Germinal center (tissue), 1 donor: ENCODE results near the gene FMO1.
"Not testable (repeated sequence)": the region's sequence is repeated elsewhere in the genome, so short reads cannot be mapped to it uniquely, and the experiment has no call there.

Source experiments
- DNase-seq: peaks from one replicate; pipeline ENCODE4 v3.0.0; 2012; ENCODE audit warnings: mixed read lengths, low spot score

Gene FMO1

DNA sequence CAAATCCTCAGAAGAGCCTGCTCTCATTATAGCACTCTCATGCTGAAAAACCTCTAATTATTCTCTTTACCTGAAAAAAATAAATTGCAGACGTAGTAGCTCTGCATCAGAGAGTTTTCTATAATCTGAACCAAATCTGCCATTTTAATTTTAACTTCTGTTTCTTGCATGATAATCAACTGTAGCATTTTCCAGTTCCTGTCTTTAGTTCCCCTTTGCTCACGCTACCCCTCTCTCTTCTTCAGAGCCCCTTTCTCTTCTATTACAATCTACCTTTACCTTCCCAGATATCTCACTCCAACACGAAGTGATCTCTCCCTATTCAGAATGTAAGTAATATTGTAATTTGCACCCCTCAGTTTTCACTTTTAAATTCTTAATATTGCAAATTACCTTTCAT, 31.4 kb downstream of the FMO1 start:
- peak; percentile 24 for DNase-seq

DNA sequence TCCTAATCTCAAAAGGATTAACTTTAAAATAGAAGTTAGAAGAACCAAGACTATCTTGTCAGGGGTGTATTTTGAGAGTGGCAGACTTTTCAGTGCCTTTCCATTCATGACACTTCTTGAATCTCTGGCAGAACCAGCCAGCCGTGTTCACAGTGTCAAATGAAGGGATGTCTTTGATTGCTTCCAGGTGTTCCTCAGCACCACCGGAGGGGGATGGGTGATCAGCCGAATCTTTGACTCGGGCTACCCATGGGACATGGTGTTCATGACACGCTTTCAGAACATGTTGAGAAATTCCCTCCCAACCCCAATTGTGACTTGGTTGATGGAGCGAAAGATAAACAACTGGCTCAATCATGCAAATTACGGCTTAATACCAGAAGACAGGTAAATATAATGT, 32.3 kb downstream of the FMO1 start:
- DNase-seq: peak; percentile 33

DNA sequence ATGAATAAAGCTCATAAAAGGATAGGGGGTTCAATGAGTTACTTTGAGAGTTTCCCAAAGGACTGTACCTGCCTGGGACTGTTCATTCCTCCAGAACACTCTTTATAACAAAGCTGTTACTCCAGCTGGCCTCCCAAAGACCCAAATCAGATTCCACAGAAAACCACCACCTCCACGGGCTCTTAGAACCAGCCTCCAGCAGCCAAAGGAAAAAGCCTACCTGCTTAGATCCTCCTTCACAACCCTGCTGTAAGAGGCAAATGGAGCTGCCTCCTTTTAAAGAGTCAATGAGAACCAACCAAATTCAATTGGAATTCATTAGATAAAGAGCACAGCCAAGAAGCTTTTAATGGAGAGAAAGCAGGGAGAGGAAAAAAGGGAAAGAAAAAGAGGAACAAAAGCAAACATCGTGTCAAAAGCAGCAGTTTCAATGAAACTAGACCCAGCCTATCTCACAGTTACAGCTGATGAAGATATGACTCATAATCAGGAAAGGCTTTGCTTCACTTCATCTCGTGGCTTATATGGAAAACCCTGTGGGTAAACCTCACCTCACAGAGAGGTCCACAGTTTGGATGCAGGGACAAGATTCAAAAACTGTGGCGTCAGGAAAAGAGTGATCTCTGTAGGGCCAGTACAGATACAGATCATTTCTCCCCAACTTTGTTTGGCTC, 37.9 kb downstream of the FMO1 start:
- DNase-seq: no peak

DNA sequence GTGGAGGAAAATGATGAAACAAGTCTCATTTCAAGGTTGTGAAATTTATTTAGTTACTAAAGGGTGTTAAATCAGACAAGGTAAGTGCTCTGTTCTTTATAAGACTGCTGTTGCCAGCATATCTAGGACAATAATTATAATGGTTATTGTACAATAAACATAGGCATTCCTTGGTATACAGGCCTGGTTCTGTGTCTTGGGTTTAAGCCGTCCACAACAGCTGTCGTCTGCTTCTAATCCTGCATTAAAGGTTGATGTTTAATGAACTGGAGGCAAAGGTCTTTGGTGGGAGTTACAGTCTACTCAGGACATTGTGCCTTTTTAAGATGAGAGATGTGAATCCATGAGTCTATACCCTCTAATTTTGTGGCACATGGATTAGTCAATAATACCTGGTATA, 42.3 kb downstream of the FMO1 start:
- DNase-seq: no peak

DNA sequence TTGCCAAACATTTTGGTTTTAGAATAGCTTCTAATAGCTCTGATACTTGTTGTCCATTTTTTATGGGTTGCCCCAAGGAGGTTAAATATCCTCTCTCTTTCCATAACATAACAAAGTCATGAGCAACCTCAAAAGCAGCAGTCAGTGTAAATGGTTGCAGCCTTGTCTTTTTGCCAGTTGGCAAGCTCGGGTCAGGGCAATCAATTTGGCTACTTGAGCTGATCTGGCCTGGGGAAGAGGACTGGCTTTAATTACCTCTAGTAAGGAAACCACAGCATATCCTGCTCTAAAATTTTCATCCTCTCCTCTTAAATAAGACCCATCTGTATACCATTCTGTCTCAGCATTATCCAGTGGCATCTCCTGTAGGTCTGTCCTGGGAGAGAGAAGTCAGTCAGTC, 44.5 kb downstream of the FMO1 start:
- DNase-seq: no peak

DNA sequence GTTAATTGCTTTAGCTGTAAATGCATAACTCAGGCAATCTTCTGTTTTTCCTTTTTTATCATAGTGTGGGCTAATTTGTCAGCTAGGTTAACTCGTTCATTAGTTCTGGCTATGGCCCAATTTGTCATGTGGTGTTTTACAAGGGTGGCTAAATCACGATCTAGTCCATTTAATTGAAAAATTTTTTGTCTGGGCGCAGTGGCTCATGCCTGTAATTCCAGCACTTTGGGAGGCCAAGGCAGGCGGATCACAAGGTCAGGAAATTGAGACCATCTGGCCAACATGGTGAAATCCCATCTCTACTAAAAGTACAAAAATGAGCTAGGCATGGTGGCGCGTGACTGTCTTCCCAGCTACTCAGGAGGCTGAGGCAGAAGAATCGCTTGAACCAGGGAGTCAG, 47.1 kb downstream of the FMO1 start:
- not testable (repeated sequence) for DNase-seq

DNA sequence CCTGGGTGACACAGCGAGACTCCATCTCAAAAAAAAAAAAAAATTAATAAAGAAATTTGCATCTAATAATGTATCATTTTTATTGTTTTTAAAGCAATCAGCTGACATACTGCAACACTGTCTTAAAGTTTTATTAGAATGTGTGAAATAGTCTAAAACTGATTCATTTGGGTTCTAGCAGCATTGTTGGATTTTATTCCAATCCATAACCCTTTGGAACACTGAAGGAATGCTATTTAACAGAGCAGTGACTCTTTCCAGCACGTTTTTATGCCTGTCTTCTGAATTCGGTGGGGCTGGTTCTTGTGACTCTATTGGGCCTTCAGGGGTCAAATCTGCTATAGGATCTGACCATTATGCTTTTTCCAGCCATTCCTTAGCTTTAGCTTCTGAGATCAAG, 47.5 kb downstream of the FMO1 start:
- DNase-seq: no peak

DNA sequence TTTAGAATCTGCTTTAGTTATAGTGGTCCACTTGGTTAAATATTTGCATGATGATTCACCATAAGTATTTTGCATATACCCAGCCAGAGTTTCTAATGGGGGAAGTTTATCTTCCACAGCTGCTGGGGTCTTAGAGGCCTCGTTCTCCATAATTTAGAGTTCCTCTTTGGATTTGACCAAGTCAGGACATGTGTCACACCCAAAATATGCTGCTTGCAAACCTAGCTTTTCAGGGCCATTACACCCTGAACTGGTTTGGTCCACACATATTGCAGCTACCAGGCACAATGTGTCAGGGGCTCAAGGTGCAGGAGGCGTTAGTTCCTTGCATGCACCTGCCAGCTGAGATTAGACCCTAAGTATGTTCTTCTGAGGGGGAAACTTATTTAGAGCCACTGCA, 48.6 kb downstream of the FMO1 start:
- DNase-seq: no peak

DNA sequence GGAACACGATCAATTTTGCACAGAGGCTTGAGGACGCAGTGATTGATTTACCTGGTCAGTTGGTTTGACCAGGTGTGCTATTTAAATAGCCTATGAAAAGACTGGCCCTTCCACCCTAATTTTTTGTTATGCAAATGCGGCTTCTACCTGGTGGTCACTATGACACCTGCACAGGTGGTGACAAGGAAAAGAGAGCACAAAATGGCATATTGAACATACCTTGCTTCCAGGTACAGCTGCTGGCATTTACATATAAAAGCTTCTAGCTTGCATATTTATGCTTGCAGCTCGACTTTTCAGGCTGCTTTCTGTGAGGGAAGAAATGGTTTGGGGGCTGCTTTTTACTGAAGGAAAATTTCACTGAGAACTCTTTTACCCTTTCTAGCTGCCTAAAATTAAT, 50.4 kb downstream of the FMO1 start:
- DNase-seq: no peak

DNA sequence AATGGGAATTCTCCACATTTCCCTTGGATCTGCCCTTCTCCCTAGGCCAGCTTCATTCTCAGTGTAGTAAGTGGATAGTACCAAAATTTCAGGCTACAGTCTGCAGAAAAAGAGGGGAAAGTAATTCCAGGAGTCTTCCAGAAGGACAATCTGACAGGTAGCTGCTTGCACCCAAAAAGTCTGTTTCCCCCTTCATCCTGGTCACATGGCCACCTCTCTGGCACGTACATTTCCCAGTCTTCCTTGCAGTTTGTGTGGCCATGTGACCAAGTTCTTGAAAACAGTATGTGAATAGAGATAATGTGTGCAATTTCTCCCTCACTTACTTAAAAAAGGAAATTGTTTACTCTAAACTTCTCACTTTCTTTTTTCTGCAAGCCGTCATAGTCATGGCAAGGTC, 51.0 kb downstream of the FMO1 start:
- no peak for DNase-seq

DNA sequence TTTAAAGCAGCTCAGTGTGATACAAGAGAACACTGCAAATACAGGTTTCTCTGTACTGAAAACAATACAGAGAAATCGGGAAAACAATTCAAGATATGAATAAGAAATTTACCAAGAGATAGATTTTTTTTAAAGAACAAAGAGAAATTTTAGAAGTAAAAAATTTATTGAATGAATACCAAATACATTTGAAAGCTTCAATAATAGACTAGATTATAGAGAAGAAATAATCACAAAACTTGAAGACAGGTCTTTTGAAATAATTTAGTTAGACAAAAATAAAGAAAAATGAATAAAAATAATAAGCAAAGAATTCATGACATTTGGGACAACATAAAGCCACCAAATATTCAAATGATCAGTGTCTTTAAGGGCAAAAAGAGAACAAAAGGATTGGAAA, 52.1 kb downstream of the FMO1 start:
- no peak for DNase-seq

DNA sequence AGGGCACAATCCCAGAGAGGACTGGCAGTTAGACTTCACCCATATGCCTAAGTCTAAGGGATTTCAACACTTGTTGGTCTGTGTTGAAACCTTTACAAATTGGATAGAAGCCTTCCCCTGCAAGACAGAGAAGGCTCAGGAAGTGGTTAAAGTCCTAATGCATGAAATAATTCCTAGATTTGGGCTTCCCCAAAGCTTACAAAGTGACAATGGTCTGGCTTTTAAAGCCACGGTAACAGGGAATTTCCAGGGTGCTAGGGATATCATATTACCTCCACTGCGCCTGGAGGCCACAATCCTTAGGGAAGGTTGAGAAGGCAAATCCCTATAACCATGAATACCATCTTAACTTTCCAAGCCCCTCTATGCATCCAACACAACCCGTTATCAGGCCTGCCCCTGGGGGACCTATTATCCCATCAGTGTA, 62.4 kb downstream of the FMO1 start:
- DNase-seq: no peak

DNA sequence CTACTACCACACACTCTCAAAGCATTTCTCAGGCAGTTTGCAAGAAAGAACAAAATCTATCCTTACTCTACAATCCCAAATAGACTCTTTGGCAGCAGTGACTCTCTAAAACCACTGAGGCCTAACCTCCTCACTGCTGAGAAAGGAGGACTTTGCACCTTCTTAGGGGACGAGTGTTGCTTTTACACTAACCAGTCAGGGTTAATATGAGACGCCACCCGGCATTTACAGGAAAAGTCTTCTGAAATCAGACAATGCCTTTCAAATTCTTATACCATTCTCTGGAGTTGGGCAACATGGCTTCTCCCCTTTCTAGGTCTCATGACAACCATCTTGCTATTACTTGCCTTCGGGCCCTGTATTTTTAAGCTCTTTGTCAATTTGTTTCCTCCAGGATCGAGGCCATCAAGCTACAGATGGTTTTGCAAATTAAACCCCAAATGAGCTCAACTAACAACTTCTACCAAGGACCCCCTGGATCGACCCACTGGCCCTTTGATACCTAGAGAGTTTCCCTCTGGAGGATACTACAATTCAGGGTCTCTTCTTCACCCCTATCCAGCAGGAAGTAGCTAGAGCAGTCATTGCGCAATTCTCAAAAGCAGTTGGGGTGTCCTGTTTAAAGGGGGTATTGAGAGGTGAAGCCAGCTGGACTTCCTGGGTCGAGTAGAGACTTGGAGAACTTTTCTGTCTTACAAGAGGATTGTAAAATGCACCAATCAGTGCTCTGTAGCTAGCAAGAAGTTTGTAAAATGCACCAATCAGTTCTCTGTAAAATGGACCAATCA, 63.7 kb downstream of the FMO1 start:
- DNase-seq: no peak

DNA sequence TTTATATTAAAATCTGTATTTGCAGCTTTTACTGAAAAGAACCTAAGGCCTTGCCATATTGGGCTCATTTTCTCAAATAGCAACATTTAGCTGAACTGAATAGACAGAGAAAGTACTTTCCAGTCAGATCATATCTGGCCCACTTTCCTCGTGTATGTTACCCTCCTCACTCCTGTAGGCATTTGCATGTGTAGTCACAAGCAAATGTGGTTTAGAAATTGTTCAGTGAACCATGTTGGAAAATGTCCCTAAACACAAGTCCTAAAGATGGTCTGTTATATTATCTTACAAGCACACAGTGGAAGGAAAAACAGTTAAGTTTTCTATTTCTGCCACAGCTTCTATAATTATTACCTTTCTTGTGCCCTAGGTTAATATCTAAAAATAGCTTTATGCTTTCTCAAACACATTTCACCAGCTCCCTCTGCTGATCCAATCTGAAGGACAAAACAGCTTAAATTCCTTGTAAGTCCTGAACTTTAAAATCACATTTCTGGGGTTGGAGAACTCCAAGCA, 65.1 kb downstream of the FMO1 start:
- peak; percentile 18 for DNase-seq

DNA sequence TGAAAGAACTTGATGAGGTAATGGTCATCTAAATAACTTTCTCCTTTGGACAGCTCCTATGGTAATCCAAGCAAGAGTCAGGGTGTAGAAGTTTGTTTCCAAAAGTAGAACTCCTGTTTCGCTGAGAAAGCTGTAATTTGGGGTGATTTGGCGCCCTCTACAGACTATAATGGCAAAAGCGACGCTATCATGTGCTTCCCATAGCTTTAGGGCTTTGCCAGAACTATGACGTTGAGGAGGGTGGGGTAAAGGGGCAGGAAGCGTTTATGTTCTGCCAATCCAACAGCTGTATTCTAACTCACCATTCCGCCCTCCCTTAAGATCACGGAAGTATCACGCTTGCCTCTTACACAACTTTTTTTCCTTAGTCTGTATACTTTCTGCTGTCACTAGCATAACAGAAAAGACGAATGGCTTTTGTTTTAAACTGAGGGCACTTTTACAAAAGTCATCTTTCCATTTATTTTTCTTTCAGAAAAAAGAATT, 65.6 kb downstream of the FMO1 start, which contains the start of gene FMO4:
TSS of gene FMO4 (plus strand) at position 349 of the 486 bp plus-strand sequence. CDS start 5,643 bp downstream, outside the sequence.
- DNase-seq: peak; percentile 92

DNA sequence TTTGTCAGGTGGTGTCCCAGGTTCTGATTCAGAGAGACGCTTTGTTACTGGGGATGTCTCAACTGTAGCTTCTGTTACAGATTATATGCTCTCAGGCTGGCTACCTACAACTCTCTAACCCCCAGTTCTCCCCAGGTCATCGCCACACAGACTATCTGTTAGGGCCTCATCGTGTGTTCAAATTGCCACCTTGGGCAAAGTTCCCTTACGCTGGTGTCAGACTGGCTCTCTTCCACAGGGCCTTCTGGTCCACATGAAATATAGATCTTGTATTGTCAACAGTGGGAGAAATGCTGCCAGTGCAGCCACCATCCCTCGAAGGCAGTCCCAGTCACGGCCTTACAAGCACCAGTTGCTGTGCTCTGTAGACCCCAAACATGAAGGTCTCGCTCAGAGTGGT, 81.0 kb downstream of the FMO1 start:
- no peak for DNase-seq

DNA sequence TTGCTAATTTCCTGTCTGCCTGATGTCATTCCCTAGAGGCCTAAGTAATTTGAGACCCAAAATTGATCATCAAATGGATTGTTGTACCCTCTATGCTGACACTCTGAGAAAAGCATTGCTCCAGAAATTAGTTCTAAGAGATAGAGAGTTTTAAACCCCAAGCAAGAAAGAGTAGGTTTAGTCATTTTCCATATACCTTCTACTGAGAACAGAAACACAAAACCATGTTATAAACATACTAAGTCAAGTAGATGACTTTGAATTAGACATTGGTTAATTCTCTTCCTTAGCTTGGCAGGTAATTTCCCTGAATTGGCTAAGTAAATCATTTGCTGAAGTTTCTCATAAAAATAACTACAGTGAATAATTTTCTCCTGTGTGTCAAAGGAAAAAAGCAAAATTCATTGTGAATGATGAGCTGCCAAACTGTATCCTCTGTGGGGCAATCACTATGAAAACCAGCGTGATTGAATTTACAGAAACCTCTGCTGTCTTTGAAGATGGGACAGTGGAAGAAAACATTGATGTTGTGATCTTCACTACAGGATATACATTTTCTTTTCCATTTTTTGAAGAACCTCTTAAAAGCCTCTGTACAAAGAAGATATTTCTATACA, 85.8 kb downstream of the FMO1 start:
- DNase-seq: no peak
